ENCODE data around the gene SNCB. TPM values are rescaled to one million over a fixed set of nuclear protein-coding genes. Genes with fewer than 3 reads are reported as not detected.

Gene SNCB
- 0.16 and 1.0 TPM in 2 replicates for total RNA-seq
- polyA plus RNA-seq (2012): 0.42 TPM

- peak; percentile 48 for DNase-seq (ENCODE audit: low read depth)
Measured at GRCh38 chr5:176629853-176630680, at the start of gene SNCB, which contains the start of gene EIF4E1B. Gene SNCB (minus strand): TSS chr5:176630534. CDS start chr5:176629654, 880 bp downstream. Gene EIF4E1B (plus strand): TSS chr5:176630675. CDS start chr5:176642788, 12,113 bp downstream.

- DNase-seq (ENCODE audit: low read depth): no peak
Measured at GRCh38 chr5:176679365-176680225, 49.3 kb upstream of the SNCB start.

GRCh38 chr5:176678584-176678983, 48.2 kb upstream of the SNCB start:
- DNase-seq (ENCODE audit: low read depth): no peak

- DNase-seq (ENCODE audit: low read depth): no peak
Measured at GRCh38 chr5:176677209-176677939, 47.0 kb upstream of the SNCB start.

GRCh38 chr5:176676361-176676824, 46.1 kb upstream of the SNCB start:
- peak; percentile 32 for DNase-seq (ENCODE audit: low read depth)

GRCh38 chr5:176675676-176676360, 45.5 kb upstream of the SNCB start:
- peak; percentile 27 for DNase-seq (ENCODE audit: low read depth)

- no peak for DNase-seq (ENCODE audit: low read depth)
Measured at GRCh38 chr5:176674799-176675198, 44.5 kb upstream of the SNCB start.

GRCh38 chr5:176673651-176674583, 43.6 kb upstream of the SNCB start:
- DNase-seq (ENCODE audit: low read depth): peak; percentile 55

- no peak for DNase-seq (ENCODE audit: low read depth)
Measured at GRCh38 chr5:176671890-176672747, 41.8 kb upstream of the SNCB start.

- DNase-seq (ENCODE audit: low read depth): no peak
Measured at GRCh38 chr5:176671399-176671798, 41.1 kb upstream of the SNCB start.

- no peak for DNase-seq (ENCODE audit: low read depth)
Measured at GRCh38 chr5:176670449-176670848, 40.1 kb upstream of the SNCB start.

- DNase-seq (ENCODE audit: low read depth): no peak
Measured at GRCh38 chr5:176667637-176668036, 37.3 kb upstream of the SNCB start.

GRCh38 chr5:176665517-176665916, 35.2 kb upstream of the SNCB start:
- DNase-seq (ENCODE audit: low read depth): no peak

GRCh38 chr5:176664886-176665285, 34.6 kb upstream of the SNCB start:
- no peak for DNase-seq (ENCODE audit: low read depth)

GRCh38 chr5:176664479-176664878, 34.1 kb upstream of the SNCB start:
- DNase-seq (ENCODE audit: low read depth): no peak

- DNase-seq (ENCODE audit: low read depth): no peak
Measured at GRCh38 chr5:176663566-176663965, 33.2 kb upstream of the SNCB start.

GRCh38 chr5:176662371-176663333, 32.3 kb upstream of the SNCB start:
- DNase-seq (ENCODE audit: low read depth): no peak

Measured in myocyte (in vitro differentiated cells).